Hematopoietic multipotent progenitor cell treated with erythropoietin and hydrocortisone succinate and interleukin-3 and kit ligand, for 17 days (in vitro differentiated cells): ENCODE measurements around the gene NEK5.
A peak's percentile ranks its signal among the peaks of the same experiment; 100 is the strongest.
"Not testable (repeated sequence)": the region's sequence is repeated elsewhere in the genome, so short reads cannot be mapped to it uniquely, and the experiment has no call there.

ENCODE experiments used
- DNase-seq: peaks from one replicate; pipeline ENCODE4 v3.0.0-alpha.2; 2015; ENCODE audit warnings: low spot score

Gene NEK5

GRCh38 chr13:52128714-52129700, at the start of gene NEK5:
TSS of gene NEK5 (minus strand) at chr13:52129073. CDS start at chr13:52127482, 1,591 bp downstream.
- DNase-seq: peak; percentile 49

GRCh38 chr13:52177276-52177675, 48.4 kb upstream of the NEK5 start:
- DNase-seq: no peak

- DNase-seq: not testable (repeated sequence)
These were observed 45.1 kb upstream of the NEK5 start for GRCh38 chr13:52173970-52174369.

- DNase-seq: no peak
These were observed 44.5 kb upstream of the NEK5 start for GRCh38 chr13:52173373-52173772.

- not testable (repeated sequence) for DNase-seq
These were observed 42.8 kb upstream of the NEK5 start for GRCh38 chr13:52171686-52172085.

- not testable (repeated sequence) for DNase-seq
These were observed 42.0 kb upstream of the NEK5 start for GRCh38 chr13:52170828-52171391.

- no peak for DNase-seq
These were observed 41.0 kb upstream of the NEK5 start for GRCh38 chr13:52169839-52170238.

- no peak for DNase-seq
These were observed 36.5 kb upstream of the NEK5 start for GRCh38 chr13:52165411-52165810.

GRCh38 chr13:52164989-52165388, 36.1 kb upstream of the NEK5 start:
- DNase-seq: no peak

GRCh38 chr13:52163878-52164277, 35.0 kb upstream of the NEK5 start:
- DNase-seq: not testable (repeated sequence)

- DNase-seq: no peak
These were observed 33.6 kb upstream of the NEK5 start for GRCh38 chr13:52162279-52163101.

GRCh38 chr13:52161181-52161646, 32.3 kb upstream of the NEK5 start:
- DNase-seq: no peak

- no peak for DNase-seq
These were observed 31.6 kb upstream of the NEK5 start for GRCh38 chr13:52160506-52160905.

- DNase-seq: no peak
These were observed 31.2 kb upstream of the NEK5 start for GRCh38 chr13:52160053-52160452.

GRCh38 chr13:52159159-52159982, 30.5 kb upstream of the NEK5 start, which contains the start of gene NEK3:
TSS of gene NEK3 (minus strand) at chr13:52159597. CDS start at chr13:52156191, 3,406 bp downstream.
- no peak for DNase-seq

GRCh38 chr13:52158629-52159158, 29.8 kb upstream of the NEK5 start:
- DNase-seq: no peak

- no peak for DNase-seq
These were observed 27.9 kb upstream of the NEK5 start for GRCh38 chr13:52156724-52157261.

- no peak for DNase-seq
These were observed 26.3 kb upstream of the NEK5 start for GRCh38 chr13:52155177-52155576.

GRCh38 chr13:52147225-52147624, 18.4 kb upstream of the NEK5 start:
- no peak for DNase-seq

- no peak for DNase-seq
These were observed 12.4 kb upstream of the NEK5 start for GRCh38 chr13:52141299-52141698.

GRCh38 chr13:52137489-52137888, 8.6 kb upstream of the NEK5 start:
- no peak for DNase-seq
